GM12878 (cell line): ENCODE results near the gene BCL11A.

ENCODE experiments used
- CREB1 ChIP-seq: IDR thresholded peaks from 2 replicates; pipeline ENCODE4 v1.6.1; 2012; ENCODE audit warnings: low read depth, mild to moderate bottlenecking, inconsistent platforms
- EP300 ChIP-seq, 2 experiments: fragments of 150-350 bp in 1 of 2; IDR thresholded peaks; 2 replicates each; pipeline ENCODE4 v1.6.1; 2011 to 2012; ENCODE audit warnings: low read depth in 2 of 2, low read length in 2 of 2, borderline replicate concordance in 1 of 2, improper control_type of control experiment in 1 of 2, inconsistent platforms in 1 of 2; ENCODE audit not compliant: control insufficient read depth in 1 of 2
- POLR2AphosphoS2 ChIP-seq: IDR thresholded peaks from 2 replicates; pipeline ENCODE4 v1.6.1; 2011; ENCODE audit warnings: low read depth, mild to moderate bottlenecking, low read length, improper control_type of control experiment, moderate library complexity
- SPI1 ChIP-seq: IDR thresholded peaks from 2 replicates; pipeline ENCODE4 v1.6.1; 2011; ENCODE audit warnings: low read depth, mild to moderate bottlenecking, low read length, moderate library complexity, borderline replicate concordance; ENCODE audit not compliant: insufficient read depth
- ZNF24 ChIP-seq: fragments of 450-650 bp; IDR thresholded peaks from 2 replicates; pipeline ENCODE4 v1.6.1; 2017; ENCODE audit warnings: antibody characterized with exemption, mild to moderate bottlenecking

- TF ChIP-seq SPI1 (no peak), EP300 (IDR thresholded peaks at IDR 0.05; ENCODE audit: borderline replicate concordance in 1 of 2, control insufficient read depth in 1 of 2, low read depth in 2 of 2, low read length in 2 of 2) (no peak), CREB1 (no peak), POLR2AphosphoS2 (no peak), ZNF24 (no peak)
Measured at GRCh38 chr2:60567919-60568768, 14.7 kb upstream of the BCL11A start.
